ENCODE data around the gene PHF21A.

The PHF21A gene

DNA sequence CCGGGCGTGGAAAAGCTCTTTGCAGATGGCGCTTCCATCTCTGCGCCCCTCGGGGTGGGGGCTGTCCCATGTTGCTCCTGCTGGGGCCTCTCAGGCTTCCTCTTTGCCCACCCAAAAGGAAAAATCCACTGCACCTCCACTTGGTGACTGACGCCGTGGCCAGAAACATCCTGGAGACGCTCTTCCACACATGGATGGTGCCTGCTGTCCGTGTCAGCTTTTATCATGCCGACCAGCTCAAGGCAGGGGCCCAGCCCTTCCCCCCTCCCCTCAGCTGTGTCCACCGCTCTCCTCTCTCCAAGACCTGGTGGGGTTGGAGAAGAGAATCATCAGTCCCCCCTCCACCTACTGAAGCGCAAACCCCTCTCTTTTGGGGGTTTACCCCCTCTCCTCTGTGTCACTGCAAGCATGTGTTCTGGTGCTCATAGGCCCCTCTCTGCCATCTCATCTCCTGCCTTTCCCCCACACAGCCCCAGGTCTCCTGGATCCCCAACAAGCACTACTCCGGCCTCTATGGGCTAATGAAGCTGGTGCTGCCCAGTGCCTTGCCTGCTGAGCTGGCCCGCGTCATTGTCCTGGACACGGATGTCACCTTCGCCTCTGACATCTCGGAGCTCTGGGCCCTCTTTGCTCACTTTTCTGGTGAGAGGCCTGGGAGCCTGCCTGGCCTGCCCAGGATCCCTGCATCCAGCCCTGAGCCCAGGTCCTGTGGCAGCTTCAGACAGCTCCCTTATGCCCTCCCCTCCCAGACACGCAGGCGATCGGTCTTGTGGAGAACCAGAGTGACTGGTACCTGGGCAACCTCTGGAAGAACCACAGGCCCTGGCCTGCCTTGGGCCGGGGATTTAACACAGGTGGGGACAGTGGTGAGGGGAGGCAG is 197.0 kb downstream of the PHF21A start:
- DNase-seq (ENCODE audit: low spot score): peak; percentile 45
- Histone ChIP-seq H3K27me3 (ENCODE audit: insufficient read depth, poor library complexity, severe bottlenecking) (no peaks in the 10 kb centered on the region), H3K4me3 (ENCODE audit: severe bottlenecking) (no peak overlapping the region), H3K27ac (ENCODE audit: poor library complexity, severe bottlenecking) (peak overlapping the region; percentile 39), H3K4me1 (ENCODE audit: insufficient read depth, poor library complexity, severe bottlenecking) (peaks cover 14% of the 10 kb centered on the region), H3K36me3 (ENCODE audit: low read depth) (peaks cover 33% of the 10 kb centered on the region), H3K9me3 (ENCODE audit: severe bottlenecking) (no peaks in the 10 kb centered on the region)
- no peak for ATAC-seq (ENCODE audit: low read depth)
- TF ChIP-seq, protein P1, sequence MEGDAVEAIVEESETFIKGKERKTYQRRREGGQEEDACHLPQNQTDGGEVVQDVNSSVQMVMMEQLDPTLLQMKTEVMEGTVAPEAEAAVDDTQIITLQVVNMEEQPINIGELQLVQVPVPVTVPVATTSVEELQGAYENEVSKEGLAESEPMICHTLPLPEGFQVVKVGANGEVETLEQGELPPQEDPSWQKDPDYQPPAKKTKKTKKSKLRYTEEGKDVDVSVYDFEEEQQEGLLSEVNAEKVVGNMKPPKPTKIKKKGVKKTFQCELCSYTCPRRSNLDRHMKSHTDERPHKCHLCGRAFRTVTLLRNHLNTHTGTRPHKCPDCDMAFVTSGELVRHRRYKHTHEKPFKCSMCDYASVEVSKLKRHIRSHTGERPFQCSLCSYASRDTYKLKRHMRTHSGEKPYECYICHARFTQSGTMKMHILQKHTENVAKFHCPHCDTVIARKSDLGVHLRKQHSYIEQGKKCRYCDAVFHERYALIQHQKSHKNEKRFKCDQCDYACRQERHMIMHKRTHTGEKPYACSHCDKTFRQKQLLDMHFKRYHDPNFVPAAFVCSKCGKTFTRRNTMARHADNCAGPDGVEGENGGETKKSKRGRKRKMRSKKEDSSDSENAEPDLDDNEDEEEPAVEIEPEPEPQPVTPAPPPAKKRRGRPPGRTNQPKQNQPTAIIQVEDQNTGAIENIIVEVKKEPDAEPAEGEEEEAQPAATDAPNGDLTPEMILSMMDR (IDR thresholded peaks at IDR 0.05; ENCODE audit: poor library complexity, severe bottlenecking): no peak

- Histone ChIP-seq H3K27me3 (ENCODE audit: insufficient read depth, poor library complexity, severe bottlenecking) (no peaks in the 10 kb centered on the region), H3K4me1 (ENCODE audit: insufficient read depth, poor library complexity, severe bottlenecking) (no peaks in the 10 kb centered on the region), H3K4me3 (ENCODE audit: severe bottlenecking) (peak within 1 kb of the TSS; percentile 72), H3K36me3 (ENCODE audit: low read depth) (peaks cover 25% of the 10 kb centered on the region), H3K27ac (ENCODE audit: poor library complexity, severe bottlenecking) (peak within 1 kb of the TSS; percentile 39), H3K9me3 (ENCODE audit: severe bottlenecking) (no peaks in the 10 kb centered on the region)
- DNase-seq (ENCODE audit: low spot score) (peak; percentile 75), ATAC-seq (ENCODE audit: low read depth) (peak; percentile 54)
- TF ChIP-seq, protein P1 (IDR thresholded peaks at IDR 0.05; ENCODE audit: poor library complexity, severe bottlenecking): no peak
These were observed 198.7 kb downstream of the PHF21A start, which contains the start of gene LARGE2 for GRCh38 chr11:45922425-45923082. LARGE2 (plus strand) TSS chr11:45922656; CDS start chr11:45922883, 227 bp downstream.

DNA sequence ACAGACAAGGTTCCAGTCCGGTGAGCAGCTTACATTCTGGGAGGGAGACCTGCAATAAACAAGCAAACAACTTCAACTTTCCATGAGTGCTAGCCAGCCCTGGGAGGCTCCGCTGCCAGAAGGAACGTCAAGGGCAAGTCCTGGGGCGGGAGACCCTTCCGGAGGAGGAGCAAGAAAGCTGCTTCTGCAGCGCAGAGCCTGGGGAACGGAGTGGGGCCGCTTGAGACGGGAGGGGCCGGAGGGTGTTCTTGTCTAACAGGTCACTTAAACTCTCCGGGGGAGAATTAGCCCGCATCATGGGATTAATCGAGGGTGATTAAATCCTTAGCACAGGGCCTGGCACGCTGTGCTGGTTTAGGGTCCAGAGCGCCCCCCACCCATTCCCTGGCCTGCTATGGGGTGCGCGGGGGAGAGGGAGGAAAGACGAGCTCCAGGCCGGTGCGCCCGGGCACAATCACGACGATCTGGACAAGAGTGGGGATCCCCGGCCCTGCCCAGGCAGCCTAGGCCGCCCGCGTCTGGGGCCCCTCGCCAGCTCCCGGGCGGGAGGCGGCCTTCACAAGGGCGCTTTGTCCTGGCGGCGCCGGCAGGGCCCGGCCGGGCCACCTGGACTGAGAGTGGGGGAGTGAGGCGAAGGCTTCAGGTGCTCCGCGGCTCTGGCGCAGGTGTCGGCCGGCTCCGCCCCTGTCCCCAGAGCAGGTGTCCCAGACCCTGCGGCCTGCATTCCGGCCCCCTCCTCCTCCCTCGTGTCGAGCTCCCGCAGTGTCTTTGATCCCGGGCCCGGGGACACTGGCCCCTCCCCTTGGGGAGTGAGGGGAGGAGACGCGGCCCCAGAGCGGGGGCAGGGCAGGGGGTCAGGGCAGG is 199.5 kb downstream of the PHF21A start:
- TF ChIP-seq, protein P1 (IDR thresholded peaks at IDR 0.05; ENCODE audit: poor library complexity, severe bottlenecking): no peak
- H3K9me3 ChIP-seq (ENCODE audit: severe bottlenecking): no peaks in the 10 kb centered on the region

DNA sequence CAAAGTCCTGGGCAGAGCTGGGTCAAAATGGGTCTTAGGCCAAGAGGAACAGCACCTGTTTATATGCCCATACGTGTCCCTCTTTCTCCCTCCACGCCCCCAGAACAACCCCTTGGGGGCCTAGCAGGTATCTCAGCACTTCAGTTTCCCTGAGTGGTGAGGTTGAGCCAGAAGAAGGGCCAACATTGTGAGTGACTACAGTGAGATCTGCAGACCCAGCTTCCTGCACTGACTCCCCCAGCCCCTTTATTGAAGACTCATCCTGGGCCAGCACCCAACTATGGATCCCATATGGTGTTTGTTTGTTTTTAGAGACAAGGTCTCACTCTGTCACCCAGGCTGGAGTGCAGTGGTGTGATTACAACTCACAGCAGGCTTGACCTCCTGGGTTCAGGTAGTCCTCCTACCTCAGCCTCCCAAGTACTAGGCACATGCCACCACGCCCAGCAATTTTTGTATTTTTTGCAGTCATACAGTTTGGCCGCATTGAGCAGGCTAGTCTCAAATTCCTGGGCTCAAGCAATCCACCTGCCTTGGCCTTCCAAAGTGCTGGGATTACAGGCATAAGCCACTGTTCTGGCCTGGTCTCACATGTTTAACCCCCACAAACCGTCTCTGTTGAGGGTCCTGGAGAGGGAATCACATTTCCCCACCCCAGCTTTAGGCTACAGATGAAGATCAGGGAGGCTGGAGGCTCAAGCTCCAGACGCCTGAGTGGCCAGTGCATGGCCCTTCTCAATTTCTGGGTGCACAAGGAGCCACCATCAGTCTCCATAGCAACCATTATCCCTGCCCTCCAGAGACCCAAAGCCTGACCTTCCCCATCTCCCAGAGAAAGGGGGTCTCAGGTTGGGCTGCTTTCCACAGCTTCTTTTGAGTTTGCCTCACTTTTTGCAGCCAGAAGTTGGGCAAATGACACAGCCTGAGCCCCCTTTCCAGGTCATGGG is 200.4 kb downstream of the PHF21A start:
- Histone ChIP-seq H3K36me3 (ENCODE audit: low read depth) (peaks cover 20% of the 10 kb centered on the region), H3K27ac (ENCODE audit: poor library complexity, severe bottlenecking) (no peak overlapping the region), H3K4me3 (ENCODE audit: severe bottlenecking) (no peak overlapping the region), H3K4me1 (ENCODE audit: insufficient read depth, poor library complexity, severe bottlenecking) (peaks cover 3% of the 10 kb centered on the region), H3K9me3 (ENCODE audit: severe bottlenecking) (no peaks in the 10 kb centered on the region), H3K27me3 (ENCODE audit: insufficient read depth, poor library complexity, severe bottlenecking) (no peaks in the 10 kb centered on the region)
- TF ChIP-seq, protein P1 (IDR thresholded peaks at IDR 0.05; ENCODE audit: poor library complexity, severe bottlenecking): no peak
- ATAC-seq (ENCODE audit: low read depth) (no peak), DNase-seq (ENCODE audit: low spot score) (peak; percentile 34)

More for the DNA sequence above, 199.5 kb downstream of the PHF21A start:
- H3K27me3 ChIP-seq (ENCODE audit: insufficient read depth, poor library complexity, severe bottlenecking): no peaks in the 10 kb centered on the region
- ATAC-seq (ENCODE audit: low read depth) (no peak; the same call in 2 of the 3 replicates), DNase-seq (ENCODE audit: low spot score) (peak; percentile 68)
- H3K27ac ChIP-seq (ENCODE audit: poor library complexity, severe bottlenecking): peak overlapping the region; percentile 39
- H3K4me3 ChIP-seq (ENCODE audit: severe bottlenecking): peak overlapping the region; percentile 72
- peaks cover 3% of the 10 kb centered on the region for H3K4me1 ChIP-seq (ENCODE audit: insufficient read depth, poor library complexity, severe bottlenecking)
- peaks cover 18% of the 10 kb centered on the region for H3K36me3 ChIP-seq (ENCODE audit: low read depth)

Measured in RWPE2 (cell line).